ENCODE data around the gene SLC7A1.

DNA sequence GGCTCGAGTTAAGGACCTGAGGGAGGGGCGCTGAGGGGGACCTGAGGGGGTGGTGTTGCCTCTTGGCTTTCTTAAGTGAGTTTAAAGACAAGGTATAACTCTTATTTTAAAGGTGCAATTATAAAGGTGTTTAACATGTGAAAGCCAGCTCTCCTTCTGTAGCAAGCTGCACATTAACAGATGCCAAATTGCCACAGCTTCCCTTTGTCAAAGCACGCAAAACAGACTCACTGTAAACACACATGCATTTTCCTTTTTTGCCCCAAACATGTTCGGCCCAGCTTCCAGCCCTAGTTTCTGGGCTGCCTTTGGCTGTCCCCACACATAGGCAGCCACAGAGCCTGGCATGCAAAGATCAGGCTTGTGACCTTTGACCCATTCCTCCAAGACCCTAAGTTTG is 111.9 kb downstream of the SLC7A1 start:
- TF ChIP-seq, protein P1, sequence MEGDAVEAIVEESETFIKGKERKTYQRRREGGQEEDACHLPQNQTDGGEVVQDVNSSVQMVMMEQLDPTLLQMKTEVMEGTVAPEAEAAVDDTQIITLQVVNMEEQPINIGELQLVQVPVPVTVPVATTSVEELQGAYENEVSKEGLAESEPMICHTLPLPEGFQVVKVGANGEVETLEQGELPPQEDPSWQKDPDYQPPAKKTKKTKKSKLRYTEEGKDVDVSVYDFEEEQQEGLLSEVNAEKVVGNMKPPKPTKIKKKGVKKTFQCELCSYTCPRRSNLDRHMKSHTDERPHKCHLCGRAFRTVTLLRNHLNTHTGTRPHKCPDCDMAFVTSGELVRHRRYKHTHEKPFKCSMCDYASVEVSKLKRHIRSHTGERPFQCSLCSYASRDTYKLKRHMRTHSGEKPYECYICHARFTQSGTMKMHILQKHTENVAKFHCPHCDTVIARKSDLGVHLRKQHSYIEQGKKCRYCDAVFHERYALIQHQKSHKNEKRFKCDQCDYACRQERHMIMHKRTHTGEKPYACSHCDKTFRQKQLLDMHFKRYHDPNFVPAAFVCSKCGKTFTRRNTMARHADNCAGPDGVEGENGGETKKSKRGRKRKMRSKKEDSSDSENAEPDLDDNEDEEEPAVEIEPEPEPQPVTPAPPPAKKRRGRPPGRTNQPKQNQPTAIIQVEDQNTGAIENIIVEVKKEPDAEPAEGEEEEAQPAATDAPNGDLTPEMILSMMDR (IDR thresholded peaks at IDR 0.05) = no peak
- no peak for TF ChIP-seq POLR2A (IDR thresholded peaks at IDR 0.05)
